ENCODE results near the gene MAST4. TPM values are rescaled to one million over a fixed set of nuclear protein-coding genes. Genes with fewer than 3 reads are reported as not detected.
"Not testable (repeated sequence)": the region's sequence is repeated elsewhere in the genome, so short reads cannot be mapped to it uniquely, and the experiment has no call there.

Gene MAST4
- total RNA-seq, 1 experiment from 2014 or later = 6.8 TPM

GRCh38 chr5:66742896-66743247 lies 146.7 kb downstream of the MAST4 start:
- no peak for DNase-seq (ENCODE audit: low read depth)

GRCh38 chr5:66743344-66743743 lies 147.2 kb downstream of the MAST4 start:
- DNase-seq (ENCODE audit: low read depth) = no peak

- DNase-seq (ENCODE audit: low read depth) = peak; percentile 16
These were observed 147.8 kb downstream of the MAST4 start for GRCh38 chr5:66744040-66744439.

GRCh38 chr5:66745297-66745696 lies 149.1 kb downstream of the MAST4 start:
- no peak for DNase-seq (ENCODE audit: low read depth)

- DNase-seq (ENCODE audit: low read depth) = no peak
These were observed 151.4 kb downstream of the MAST4 start for GRCh38 chr5:66747607-66748006.

GRCh38 chr5:66752668-66753067 lies 156.5 kb downstream of the MAST4 start:
- not testable (repeated sequence) for DNase-seq (ENCODE audit: low read depth)

- DNase-seq (ENCODE audit: low read depth) = peak; percentile 47
These were observed 161.1 kb downstream of the MAST4 start for GRCh38 chr5:66757219-66757833.

- DNase-seq (ENCODE audit: low read depth) = no peak
These were observed 161.7 kb downstream of the MAST4 start for GRCh38 chr5:66757834-66758371.

GRCh38 chr5:66769030-66769733 lies 173.0 kb downstream of the MAST4 start:
- DNase-seq (ENCODE audit: low read depth) = no peak

GRCh38 chr5:66769839-66770617 lies 173.8 kb downstream of the MAST4 start:
- no peak for DNase-seq (ENCODE audit: low read depth)

- DNase-seq (ENCODE audit: low read depth) = no peak
These were observed 181.7 kb downstream of the MAST4 start for GRCh38 chr5:66777868-66778267.

- peak; percentile 4 for DNase-seq (ENCODE audit: low read depth)
These were observed 183.3 kb downstream of the MAST4 start for GRCh38 chr5:66779528-66779927.

- no peak for DNase-seq (ENCODE audit: low read depth)
These were observed 192.4 kb downstream of the MAST4 start for GRCh38 chr5:66788556-66788955.

GRCh38 chr5:66789434-66789833 lies 193.2 kb downstream of the MAST4 start:
- DNase-seq (ENCODE audit: low read depth) = no peak

- DNase-seq (ENCODE audit: low read depth) = no peak
These were observed 196.9 kb downstream of the MAST4 start for GRCh38 chr5:66793049-66793448.

- no peak for DNase-seq (ENCODE audit: low read depth)
These were observed 199.5 kb downstream of the MAST4 start for GRCh38 chr5:66795682-66796081.

GRCh38 chr5:66796305-66797292 lies 200.4 kb downstream of the MAST4 start:
- peak; percentile 3 for DNase-seq (ENCODE audit: low read depth)

GRCh38 chr5:66802941-66803340 lies 206.7 kb downstream of the MAST4 start:
- DNase-seq (ENCODE audit: low read depth) = no peak

- peak; percentile 9 for DNase-seq (ENCODE audit: low read depth)
These were observed 209.6 kb downstream of the MAST4 start for GRCh38 chr5:66805514-66806430.

GRCh38 chr5:66807743-66808142 lies 211.6 kb downstream of the MAST4 start:
- peak; percentile 80 for DNase-seq (ENCODE audit: low read depth)
